Osteoblast (primary cell): Measurements from ENCODE around the gene UFC1. TPM values are rescaled to one million over a fixed set of nuclear protein-coding genes. Genes with fewer than 3 reads are reported as not detected.

Source experiments
- DNase-seq: peaks from one replicate; pipeline ENCODE4 v3.0.0; 2011; ENCODE audit warnings: low spot score, mixed read lengths; ENCODE audit not compliant: insufficient read length; ENCODE audit errors: missing footprints
- H2AFZ ChIP-seq: 2 replicates; pipeline ENCODE4 v1.6.0; 2011; ENCODE audit warnings: mild to moderate bottlenecking, low read length
- H3K27ac ChIP-seq: 2 replicates; pipeline ENCODE4 v1.5.1; 2011; ENCODE audit warnings: mild to moderate bottlenecking, low read depth, low read length, moderate library complexity
- H3K27me3 ChIP-seq: 2 replicates; pipeline ENCODE4 v1.6.0; 2012; ENCODE audit warnings: mild to moderate bottlenecking, control low read depth, inconsistent platforms, low read length, moderate library complexity; ENCODE audit not compliant: insufficient read depth
- H3K36me3 ChIP-seq: 2 replicates; pipeline ENCODE4 v1.5.1; 2011; ENCODE audit warnings: mild to moderate bottlenecking, low read length, control low read depth, moderate library complexity; ENCODE audit not compliant: insufficient read depth
- H3K4me1 ChIP-seq: 2 replicates; pipeline ENCODE4 v1.5.1; 2011; ENCODE audit warnings: mild to moderate bottlenecking, low read length, control low read depth, moderate library complexity; ENCODE audit not compliant: insufficient read depth
- H3K4me2 ChIP-seq: 2 replicates; pipeline ENCODE4 v1.6.0; 2011; ENCODE audit warnings: mild to moderate bottlenecking, low read length; ENCODE audit not compliant: insufficient read depth
- H3K4me3 ChIP-seq: fragments of 200-600 bp; sonication (generic); 3 replicates; pipeline ENCODE4 v1.5.1; 2012; ENCODE audit warnings: mild to moderate bottlenecking, low read length, inconsistent platforms; ENCODE audit not compliant: insufficient read depth
- H3K79me2 ChIP-seq: 2 replicates; pipeline ENCODE4 v1.6.0; 2012; ENCODE audit warnings: mild to moderate bottlenecking, low read length, control low read depth, inconsistent platforms; ENCODE audit not compliant: insufficient read depth
- H3K9me3 ChIP-seq: 2 replicates; pipeline ENCODE4 v1.5.1; 2011; ENCODE audit warnings: low read depth, low read length, control low read depth
- H4K20me1 ChIP-seq: 2 replicates; pipeline ENCODE4 v1.6.0; 2012; ENCODE audit warnings: mild to moderate bottlenecking, low read length, control low read depth; ENCODE audit not compliant: insufficient read depth
- total RNA-seq: library from RNA; depleted of rRNA; stranded (reverse); fragments of >200 nt; gene quantifications from 2 replicates; pipeline ENCODE4 v1.2.3, GENCODE V29; 2012
- TF ChIP-seq, protein P1 (sequence below): IDR thresholded peaks from 2 replicates; pipeline ENCODE4 v1.5.1; 2011; ENCODE audit warnings: mild to moderate bottlenecking, low read depth, low read length, moderate library complexity; ENCODE audit errors: extremely low read depth

The UFC1 gene
- total RNA-seq, 1 donor: 95.2 TPM

DNA sequence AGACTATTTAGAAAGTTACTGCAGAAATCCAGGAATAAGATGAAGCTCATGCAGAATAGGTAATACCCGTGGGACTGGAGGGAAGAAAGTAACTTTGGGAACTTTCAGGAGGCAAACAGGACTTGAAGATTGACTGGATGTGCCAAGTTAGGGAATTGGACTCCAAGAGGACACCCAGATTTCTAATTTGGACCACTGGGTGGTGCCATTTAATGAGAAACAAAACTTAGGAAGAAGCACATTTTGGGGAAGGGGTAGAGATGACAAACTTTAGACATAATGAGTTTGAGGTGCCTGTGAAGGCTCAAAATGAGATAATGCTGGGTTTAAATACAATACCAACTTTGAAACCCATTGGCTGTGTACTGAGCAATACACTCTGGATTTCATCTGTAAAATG is 26.9 kb downstream of the UFC1 start:
- TF ChIP-seq, protein P1, sequence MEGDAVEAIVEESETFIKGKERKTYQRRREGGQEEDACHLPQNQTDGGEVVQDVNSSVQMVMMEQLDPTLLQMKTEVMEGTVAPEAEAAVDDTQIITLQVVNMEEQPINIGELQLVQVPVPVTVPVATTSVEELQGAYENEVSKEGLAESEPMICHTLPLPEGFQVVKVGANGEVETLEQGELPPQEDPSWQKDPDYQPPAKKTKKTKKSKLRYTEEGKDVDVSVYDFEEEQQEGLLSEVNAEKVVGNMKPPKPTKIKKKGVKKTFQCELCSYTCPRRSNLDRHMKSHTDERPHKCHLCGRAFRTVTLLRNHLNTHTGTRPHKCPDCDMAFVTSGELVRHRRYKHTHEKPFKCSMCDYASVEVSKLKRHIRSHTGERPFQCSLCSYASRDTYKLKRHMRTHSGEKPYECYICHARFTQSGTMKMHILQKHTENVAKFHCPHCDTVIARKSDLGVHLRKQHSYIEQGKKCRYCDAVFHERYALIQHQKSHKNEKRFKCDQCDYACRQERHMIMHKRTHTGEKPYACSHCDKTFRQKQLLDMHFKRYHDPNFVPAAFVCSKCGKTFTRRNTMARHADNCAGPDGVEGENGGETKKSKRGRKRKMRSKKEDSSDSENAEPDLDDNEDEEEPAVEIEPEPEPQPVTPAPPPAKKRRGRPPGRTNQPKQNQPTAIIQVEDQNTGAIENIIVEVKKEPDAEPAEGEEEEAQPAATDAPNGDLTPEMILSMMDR: peak; percentile 46
- no peaks in the 10 kb centered on the region for H3K9me3 ChIP-seq
- H3K4me3 ChIP-seq: no peak overlapping the region
- peaks cover 3% of the 10 kb centered on the region for H3K36me3 ChIP-seq
- no peaks in the 10 kb centered on the region for H3K27me3 ChIP-seq
- no peak overlapping the region for H2AFZ ChIP-seq
- no peak overlapping the region for H3K4me2 ChIP-seq
- H3K79me2 ChIP-seq: peaks cover 16% of the 10 kb centered on the region
- no peak for DNase-seq
- peaks cover 3% of the 10 kb centered on the region for H4K20me1 ChIP-seq
- no peak overlapping the region for H3K27ac ChIP-seq
- peaks cover 25% of the 10 kb centered on the region for H3K4me1 ChIP-seq

DNA sequence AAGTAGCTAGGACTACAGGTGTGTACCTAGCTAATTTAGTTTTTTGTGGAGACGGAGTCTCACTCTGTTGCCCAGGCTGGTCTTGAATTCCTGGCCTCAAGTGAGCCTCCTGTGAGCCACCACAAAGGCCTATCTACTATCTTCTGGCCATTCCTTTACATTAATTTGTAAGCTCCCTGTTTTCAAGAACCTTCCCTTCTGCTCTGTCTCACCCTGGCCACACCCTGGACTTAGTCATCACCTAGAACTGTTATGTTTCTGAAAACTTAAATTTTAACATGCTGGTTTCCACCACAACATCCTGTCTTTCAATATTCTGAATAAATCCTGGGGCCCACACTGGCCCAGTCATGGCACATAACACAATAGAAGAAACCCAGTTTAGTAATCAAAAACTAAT is 28.4 kb downstream of the UFC1 start:
- peaks cover 21% of the 10 kb centered on the region for H3K4me1 ChIP-seq
- no peak overlapping the region for H3K4me2 ChIP-seq
- no peak for DNase-seq
- TF ChIP-seq, protein P1: no peak
- no peaks in the 10 kb centered on the region for H3K36me3 ChIP-seq
- no peak overlapping the region for H3K27ac ChIP-seq
- H3K79me2 ChIP-seq: peaks cover 1% of the 10 kb centered on the region
- no peaks in the 10 kb centered on the region for H4K20me1 ChIP-seq
- H3K9me3 ChIP-seq: no peaks in the 10 kb centered on the region
- H2AFZ ChIP-seq: peak overlapping the region; percentile 53
- H3K4me3 ChIP-seq: no peak overlapping the region
- H3K27me3 ChIP-seq: no peaks in the 10 kb centered on the region

DNA sequence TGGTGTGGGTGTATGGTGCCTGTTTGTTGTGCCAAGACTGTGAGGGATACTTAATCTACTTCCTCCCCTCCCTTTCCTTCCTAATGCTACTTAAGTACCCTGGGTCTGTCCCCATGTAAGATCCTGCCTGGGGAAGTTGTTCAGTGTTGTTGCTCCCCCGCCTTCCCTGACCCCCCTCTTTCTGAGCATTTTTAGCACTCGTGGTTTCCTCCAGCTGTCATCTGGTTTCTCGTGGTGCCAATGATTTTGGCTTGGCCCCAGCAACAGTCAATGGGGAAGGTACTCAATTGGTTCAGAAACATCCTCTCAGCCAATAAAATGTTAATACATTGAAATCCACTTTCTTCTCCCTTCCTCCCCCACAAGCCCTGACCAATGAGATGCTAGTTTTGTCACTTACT is 31.5 kb downstream of the UFC1 start:
- Histone ChIP-seq H3K4me1 (peaks cover 21% of the 10 kb centered on the region), H3K27ac (peak overlapping the region; percentile 53), H3K4me2 (peak overlapping the region; percentile 72), H4K20me1 (no peaks in the 10 kb centered on the region), H3K36me3 (no peaks in the 10 kb centered on the region), H3K4me3 (peak overlapping the region; percentile 48), H3K27me3 (no peaks in the 10 kb centered on the region), H2AFZ (peak overlapping the region; percentile 84), H3K9me3 (no peaks in the 10 kb centered on the region), H3K79me2 (no peaks in the 10 kb centered on the region)
- TF ChIP-seq, protein P1: no peak
- peak; percentile 93 for DNase-seq

DNA sequence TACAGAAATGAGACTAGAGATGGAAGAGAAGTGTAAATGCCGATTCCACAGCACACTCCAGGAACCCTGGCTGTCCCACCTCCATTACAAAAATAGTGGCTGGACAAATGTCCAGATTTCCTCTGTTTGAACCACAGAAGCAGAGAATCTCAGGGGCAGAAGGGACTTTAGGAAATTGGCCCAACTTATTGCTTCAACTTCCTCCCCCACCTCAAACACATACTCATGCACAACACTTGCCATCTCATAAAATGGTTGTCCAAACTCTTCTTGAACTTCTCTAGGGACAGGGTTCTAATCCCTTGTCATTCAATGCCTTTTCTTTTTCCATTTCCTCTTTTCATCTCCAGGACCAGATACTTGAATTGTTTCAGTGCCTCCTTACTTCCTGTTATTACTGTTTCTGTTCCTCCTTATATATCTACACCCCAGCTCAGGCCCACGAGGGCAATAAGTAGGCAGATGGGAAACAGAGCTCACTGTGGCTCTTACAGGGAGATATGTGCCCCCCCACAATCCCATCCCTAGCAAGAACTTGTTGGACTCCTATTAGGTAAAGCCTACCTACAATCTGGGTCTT is 32.0 kb downstream of the UFC1 start:
- TF ChIP-seq, protein P1: no peak
- Histone ChIP-seq H2AFZ (peak overlapping the region; percentile 84), H3K4me3 (peak overlapping the region; percentile 12)

More for the DNA sequence above, 32.0 kb downstream of the UFC1 start:
- Histone ChIP-seq H3K79me2 (no peaks in the 10 kb centered on the region), H3K4me1 (peaks cover 21% of the 10 kb centered on the region), H3K9me3 (no peaks in the 10 kb centered on the region), H3K36me3 (peaks cover under 1% of the 10 kb centered on the region), H4K20me1 (no peaks in the 10 kb centered on the region), H3K4me2 (peak overlapping the region; percentile 72), H3K27me3 (no peaks in the 10 kb centered on the region), H3K27ac (peak overlapping the region; percentile 53)
- no peak for DNase-seq
